ENCODE measurements around the gene ZNF275. TPM values are rescaled to one million over a fixed set of nuclear protein-coding genes. Genes with fewer than 3 reads are reported as not detected.

ZNF275 gene
- total and polyA plus RNA-seq, 12 donors: 2.3 to 10.1 (median 7.2) TPM

GRCh38 chrX:153334654-153335295, 822 bp downstream of the ZNF275 start:
- TF ChIP-seq, protein P1, sequence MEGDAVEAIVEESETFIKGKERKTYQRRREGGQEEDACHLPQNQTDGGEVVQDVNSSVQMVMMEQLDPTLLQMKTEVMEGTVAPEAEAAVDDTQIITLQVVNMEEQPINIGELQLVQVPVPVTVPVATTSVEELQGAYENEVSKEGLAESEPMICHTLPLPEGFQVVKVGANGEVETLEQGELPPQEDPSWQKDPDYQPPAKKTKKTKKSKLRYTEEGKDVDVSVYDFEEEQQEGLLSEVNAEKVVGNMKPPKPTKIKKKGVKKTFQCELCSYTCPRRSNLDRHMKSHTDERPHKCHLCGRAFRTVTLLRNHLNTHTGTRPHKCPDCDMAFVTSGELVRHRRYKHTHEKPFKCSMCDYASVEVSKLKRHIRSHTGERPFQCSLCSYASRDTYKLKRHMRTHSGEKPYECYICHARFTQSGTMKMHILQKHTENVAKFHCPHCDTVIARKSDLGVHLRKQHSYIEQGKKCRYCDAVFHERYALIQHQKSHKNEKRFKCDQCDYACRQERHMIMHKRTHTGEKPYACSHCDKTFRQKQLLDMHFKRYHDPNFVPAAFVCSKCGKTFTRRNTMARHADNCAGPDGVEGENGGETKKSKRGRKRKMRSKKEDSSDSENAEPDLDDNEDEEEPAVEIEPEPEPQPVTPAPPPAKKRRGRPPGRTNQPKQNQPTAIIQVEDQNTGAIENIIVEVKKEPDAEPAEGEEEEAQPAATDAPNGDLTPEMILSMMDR (IDR thresholded peaks at IDR 0.05): no peak
- peaks cover 0 to 10% (median 0%) of the 10 kb centered on the region in 9 donors for H3K36me3 ChIP-seq
- H3K9me3 ChIP-seq: no peaks in the 10 kb centered on the region
- intact Hi-C loops (cut with DNase I): no loop called here
- peaks cover 0 to 6% (median 0%) of the 10 kb centered on the region in 9 donors for H3K4me1 ChIP-seq
- peaks cover 0 to 19% (median 0%) of the 10 kb centered on the region in 7 donors for H3K27me3 ChIP-seq
- WGBS, 2 donors: 13 to 23% methylated on average over 9 to 14 of the region's 16 CpGs
- no peak for DNase-seq
- H3K27ac ChIP-seq: peak overlapping the region in 5 of 10 donors; percentile 39 to 77 (median 48)
- ATAC-seq: peak in 2 of 8 donors; percentile 6 to 7
- H3K4me3 ChIP-seq: peak overlapping the region; percentile 42 to 67 (median 62)

DNA sequence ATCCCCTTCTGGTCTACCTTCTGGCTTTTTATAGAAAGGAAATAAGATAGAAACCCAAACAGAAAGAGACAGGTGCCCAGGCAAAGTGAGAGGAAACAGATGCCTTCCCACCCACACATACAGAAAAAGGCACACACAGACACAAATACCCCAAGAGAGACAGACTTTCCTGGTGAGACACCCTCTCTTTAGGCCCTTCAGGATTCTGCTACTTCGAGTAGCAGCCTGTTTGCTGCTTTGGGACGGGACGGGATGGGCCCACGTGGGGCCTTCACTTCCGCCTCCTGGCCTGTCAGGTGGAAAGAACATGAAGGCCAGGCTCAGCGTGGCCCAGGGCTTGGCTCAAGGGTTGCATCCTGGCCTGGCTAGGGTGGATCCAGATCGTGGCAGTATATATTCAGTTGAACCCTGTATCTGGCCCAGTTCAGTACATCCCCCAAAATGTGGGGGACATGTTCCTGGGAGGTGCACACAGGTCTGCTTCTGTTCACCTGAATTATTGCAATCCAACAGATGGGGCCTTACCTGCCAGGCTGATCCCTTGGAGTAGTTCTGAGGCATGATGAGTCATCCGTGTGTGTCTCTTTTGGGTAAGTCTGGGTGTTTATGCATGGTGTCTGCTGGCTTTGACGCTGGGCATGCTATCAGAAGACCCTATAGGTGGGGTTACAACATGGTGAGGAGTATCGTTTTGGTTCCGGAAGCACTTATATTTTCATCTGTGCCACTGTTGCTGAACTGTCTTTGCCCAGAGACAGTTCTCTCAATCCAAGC, 2.4 kb downstream of the ZNF275 start:
- peaks cover 0 to under 1% (median 0%) of the 10 kb centered on the region in 11 donors for H3K9me3 ChIP-seq
- DNase-seq: no peak
- H3K4me1 ChIP-seq: peaks cover 0 to 6% (median 0%) of the 10 kb centered on the region in 9 donors
- no peak overlapping the region for H3K4me3 ChIP-seq
- H3K27ac ChIP-seq: no peak overlapping the region
- no peak for ATAC-seq
- intact Hi-C loops (cut with DNase I): no loop called here
- H3K36me3 ChIP-seq: peaks cover 0 to 15% (median 0%) of the 10 kb centered on the region in 9 donors
- peaks cover 0 to 6% (median 0%) of the 10 kb centered on the region in 7 donors for H3K27me3 ChIP-seq
- WGBS, 2 donors: 83 to 88% methylated on average over 11 of the region's 11 CpGs
- TF ChIP-seq, protein P1 (IDR thresholded peaks at IDR 0.05): no peak

DNA sequence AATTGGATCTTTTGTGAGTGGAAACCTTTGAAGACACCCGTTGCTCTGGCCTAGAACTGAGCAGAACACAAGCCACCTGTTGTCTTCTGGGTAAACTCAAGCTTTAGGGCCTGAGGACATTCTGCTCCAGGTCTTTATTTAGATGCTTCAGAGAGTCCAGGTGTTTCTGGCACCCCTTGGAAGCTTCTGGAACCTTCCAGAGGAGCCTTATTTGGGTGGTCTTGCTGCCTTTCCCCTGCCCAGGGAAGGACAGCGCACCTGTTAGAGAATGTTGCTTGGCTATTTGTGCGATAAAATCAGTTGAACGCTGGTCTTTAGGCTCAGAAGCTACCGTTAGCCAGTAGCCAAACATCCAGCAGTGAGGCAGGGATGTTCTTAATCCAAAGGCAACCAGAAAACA, 3.0 kb downstream of the ZNF275 start:
- DNase-seq (no peak), ATAC-seq (no peak)
- Histone ChIP-seq H3K27me3 (peaks cover 0 to 4% (median 0%) of the 10 kb centered on the region in 7 donors), H3K4me3 (no peak overlapping the region), H3K27ac (no peak overlapping the region), H3K36me3 (peaks cover 0 to 15% (median 0%) of the 10 kb centered on the region in 9 donors), H3K9me3 (peaks cover 0 to 6% (median 0%) of the 10 kb centered on the region in 11 donors), H3K4me1 (peaks cover 0 to 6% (median 0%) of the 10 kb centered on the region in 9 donors)
- intact Hi-C loops (cut with DNase I): no loop called here
- WGBS, 2 donors: 95% methylated on average over 5 of the region's 5 CpGs
- TF ChIP-seq, protein P1 (IDR thresholded peaks at IDR 0.05): no peak

DNA sequence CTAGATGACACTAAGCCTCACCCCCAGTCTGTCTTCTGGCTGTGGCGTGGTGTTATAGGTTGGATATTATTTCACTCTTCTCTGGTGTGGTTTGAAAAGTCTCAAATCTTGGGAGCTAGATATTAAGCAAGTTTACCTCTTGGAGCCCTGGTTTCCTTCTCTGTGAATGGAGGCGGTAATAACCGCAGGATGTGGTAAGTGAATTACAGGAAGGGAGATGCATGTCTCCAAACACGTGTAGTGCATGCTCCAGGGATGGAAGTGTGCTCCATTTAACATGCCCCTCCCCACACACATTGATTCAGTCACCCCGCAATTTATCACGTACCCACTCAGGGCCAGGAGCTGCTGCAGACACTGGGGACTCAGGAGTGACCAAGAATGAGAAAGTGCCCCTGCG, 4.9 kb downstream of the ZNF275 start:
- no peak for ATAC-seq
- no peak overlapping the region for H3K4me3 ChIP-seq
- H3K9me3 ChIP-seq: peaks cover 0 to 6% (median 0%) of the 10 kb centered on the region in 11 donors
- WGBS, 2 donors: 85 to 86% methylated on average over 7 of the region's 7 CpGs
- no peak for DNase-seq
- peaks cover 0 to 6% (median 0%) of the 10 kb centered on the region in 9 donors for H3K4me1 ChIP-seq
- peaks cover 0 to 17% (median 0%) of the 10 kb centered on the region in 9 donors for H3K36me3 ChIP-seq
- TF ChIP-seq, protein P1 (IDR thresholded peaks at IDR 0.05): no peak
- intact Hi-C loops (cut with DNase I): no loop called here
- no peaks in the 10 kb centered on the region for H3K27me3 ChIP-seq
- no peak overlapping the region for H3K27ac ChIP-seq
